ENCODE measurements around the gene RUNDC3A.

DNA sequence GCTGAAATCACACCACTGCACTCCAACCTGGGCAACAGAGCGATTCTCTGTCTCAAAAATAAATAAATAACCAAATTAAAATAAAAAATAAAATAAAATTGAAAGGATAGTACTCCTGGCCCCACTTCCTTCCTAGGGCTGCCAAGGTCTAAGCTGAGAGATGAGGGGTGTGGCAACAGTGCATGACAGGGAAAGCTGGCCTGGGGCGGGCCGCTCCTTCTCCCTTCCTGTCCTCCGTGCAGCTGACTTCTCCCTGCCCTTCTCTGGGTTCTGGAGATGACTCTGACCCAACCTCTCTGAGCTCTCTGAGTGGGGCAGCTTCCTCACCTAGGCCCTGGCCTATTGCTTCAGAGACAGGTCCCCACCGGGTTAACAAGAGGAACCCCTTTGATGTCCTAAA is 25.0 kb downstream of the RUNDC3A start:
- TF ChIP-seq CTCF (conservative IDR thresholded peaks at IDR 0.05; ENCODE audit: low read depth, low read length) (no peak), EZH2 (IDR thresholded peaks at IDR 0.05; ENCODE audit: low read length, unreplicated experiment) (no peak)

Measured in PC-3 (cell line).